Subcutaneous adipose tissue (tissue), 4 donors: ENCODE measurements around the gene JPT2. TPM values are rescaled to one million over a fixed set of nuclear protein-coding genes. Genes with fewer than 3 reads are reported as not detected.

Experiments
- total RNA-seq, 4 donors: library from RNA; depleted of rRNA; stranded (reverse); fragments of >200 nt; gene quantifications; one replicate each; pipeline ENCODE4 v1.1.0, GENCODE V29; 2016
- TF ChIP-seq, protein P1 (sequence below): fragments of 450-650 bp; IDR thresholded peaks from one replicate; pipeline ENCODE4 v1.5.1; 2016; ENCODE audit warnings: low read depth, mild to moderate bottlenecking, control low read depth, antibody characterized with exemption, moderate library complexity

Gene JPT2
- total RNA-seq, 4 donors from 2014 or later: 13.2 to 26.4 (median 16.7) TPM

DNA sequence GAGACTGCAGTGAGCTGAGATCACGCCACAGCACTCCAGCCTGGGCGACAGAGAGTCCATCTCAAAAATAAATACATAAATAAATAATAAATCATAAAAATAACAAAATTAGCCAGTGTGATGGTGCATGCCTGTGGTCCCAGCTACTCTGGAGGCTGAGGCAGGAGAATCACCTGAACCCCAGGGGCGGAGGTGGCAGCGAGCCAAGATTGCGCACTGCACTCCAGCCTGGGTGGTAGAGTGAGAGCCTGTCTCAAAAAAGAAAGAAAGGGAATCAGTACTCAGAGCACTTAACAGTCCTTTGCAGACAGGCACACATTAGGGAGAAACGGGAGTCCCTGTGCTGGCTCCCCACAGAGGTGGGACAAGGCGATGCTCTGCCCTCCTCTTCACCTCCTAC, 53.0 kb downstream of the JPT2 start:
- TF ChIP-seq, protein P1, sequence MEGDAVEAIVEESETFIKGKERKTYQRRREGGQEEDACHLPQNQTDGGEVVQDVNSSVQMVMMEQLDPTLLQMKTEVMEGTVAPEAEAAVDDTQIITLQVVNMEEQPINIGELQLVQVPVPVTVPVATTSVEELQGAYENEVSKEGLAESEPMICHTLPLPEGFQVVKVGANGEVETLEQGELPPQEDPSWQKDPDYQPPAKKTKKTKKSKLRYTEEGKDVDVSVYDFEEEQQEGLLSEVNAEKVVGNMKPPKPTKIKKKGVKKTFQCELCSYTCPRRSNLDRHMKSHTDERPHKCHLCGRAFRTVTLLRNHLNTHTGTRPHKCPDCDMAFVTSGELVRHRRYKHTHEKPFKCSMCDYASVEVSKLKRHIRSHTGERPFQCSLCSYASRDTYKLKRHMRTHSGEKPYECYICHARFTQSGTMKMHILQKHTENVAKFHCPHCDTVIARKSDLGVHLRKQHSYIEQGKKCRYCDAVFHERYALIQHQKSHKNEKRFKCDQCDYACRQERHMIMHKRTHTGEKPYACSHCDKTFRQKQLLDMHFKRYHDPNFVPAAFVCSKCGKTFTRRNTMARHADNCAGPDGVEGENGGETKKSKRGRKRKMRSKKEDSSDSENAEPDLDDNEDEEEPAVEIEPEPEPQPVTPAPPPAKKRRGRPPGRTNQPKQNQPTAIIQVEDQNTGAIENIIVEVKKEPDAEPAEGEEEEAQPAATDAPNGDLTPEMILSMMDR: no peak

DNA sequence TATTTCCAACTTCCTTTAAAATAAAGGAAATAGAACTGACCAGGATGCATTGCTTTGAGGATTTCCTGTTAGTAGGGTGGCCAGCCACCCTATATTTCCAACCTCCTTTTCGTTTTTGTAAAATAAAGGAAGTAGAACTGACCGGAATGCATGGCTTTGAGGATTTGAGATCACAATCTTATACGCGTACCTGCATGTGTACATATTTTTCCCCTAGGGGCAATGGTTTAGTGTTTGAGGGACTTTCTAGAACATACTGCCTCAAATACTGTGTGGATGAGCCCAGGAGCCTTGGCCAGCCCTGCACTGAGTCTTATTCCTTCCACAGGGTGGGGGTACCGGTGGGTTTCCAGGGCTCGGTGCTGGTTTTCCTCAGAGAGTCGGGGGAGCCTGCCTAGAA, 53.5 kb downstream of the JPT2 start:
- TF ChIP-seq, protein P1: no peak

DNA sequence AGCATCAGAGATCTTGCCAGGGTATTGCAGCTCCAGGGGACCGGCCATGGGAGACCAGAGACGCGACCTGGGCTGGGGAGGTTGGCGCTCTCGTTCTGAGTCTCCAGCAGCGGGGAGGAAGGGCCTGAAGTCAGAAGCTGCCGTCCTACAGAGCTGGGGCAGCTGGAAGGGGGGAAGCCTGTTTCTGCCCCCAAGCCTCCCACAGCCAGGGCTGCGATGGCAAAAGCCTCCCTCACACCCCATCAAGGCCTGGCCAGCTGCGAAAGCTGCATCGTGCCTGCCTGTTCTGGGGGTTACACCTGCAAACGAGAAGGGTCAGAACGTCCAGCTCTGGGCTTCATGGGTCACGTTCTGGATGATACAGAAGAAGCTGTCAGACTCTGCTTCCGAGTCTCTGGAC, 54.0 kb downstream of the JPT2 start:
- TF ChIP-seq, protein P1: no peak

DNA sequence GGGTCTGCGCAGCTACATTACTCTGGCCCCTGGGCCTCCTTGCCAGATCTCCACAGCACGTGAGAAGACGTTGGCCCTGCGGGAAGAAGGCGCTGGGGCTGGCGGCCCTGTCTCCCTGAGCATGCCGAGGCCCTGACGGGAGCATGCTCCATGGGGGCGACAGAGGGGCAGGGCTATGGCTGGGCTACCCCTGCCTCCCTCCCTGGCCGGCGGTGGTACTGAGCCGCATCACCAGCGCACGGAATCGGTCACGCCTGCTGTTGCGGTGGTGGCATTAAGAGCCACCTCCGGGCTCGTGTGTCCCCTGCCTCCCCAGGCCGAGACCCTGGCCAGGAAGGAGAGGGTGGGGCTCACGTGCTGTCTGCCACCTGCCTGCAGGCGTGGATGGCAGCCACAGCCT, 56.0 kb downstream of the JPT2 start:
- TF ChIP-seq, protein P1: no peak

DNA sequence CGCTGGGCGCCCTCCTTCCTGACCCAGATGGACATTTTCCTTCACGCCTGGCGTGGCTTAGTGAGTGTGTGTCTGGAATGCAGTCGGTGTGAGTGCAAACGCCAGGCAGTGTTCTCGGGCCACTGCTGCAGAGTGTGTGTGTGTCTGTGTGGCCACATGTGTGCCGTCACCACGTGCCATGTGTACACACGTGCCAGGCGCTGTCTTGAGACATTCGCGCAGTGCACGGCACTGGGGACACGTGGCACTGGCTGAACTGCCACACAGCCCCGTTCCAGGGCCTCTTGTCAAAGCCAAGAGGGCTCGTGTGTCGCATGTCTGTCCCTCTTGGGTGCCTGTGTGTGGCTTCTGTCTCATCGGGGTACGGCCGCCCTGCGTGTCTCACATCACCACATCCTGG, 56.7 kb downstream of the JPT2 start:
- TF ChIP-seq, protein P1: no peak

DNA sequence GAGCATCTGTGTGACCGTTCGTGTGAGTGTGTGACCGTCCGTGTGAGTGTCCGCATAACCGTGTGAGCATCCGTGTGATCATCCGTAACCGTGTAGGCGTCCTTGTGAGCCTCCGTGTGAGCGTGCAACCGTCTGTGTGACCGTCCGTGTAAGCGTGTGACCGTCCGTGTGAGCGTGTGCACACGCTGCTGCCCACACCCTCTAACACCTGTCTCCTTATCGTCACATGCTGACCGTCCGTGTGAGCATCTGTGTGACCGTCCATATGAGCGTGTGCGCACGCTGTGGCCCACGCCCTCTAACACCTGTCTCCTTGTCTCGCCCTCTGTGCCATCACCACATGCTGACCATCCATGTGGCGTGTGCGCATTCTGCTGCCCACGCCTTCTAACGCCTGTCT, 62.2 kb downstream of the JPT2 start:
- TF ChIP-seq, protein P1: no peak

DNA sequence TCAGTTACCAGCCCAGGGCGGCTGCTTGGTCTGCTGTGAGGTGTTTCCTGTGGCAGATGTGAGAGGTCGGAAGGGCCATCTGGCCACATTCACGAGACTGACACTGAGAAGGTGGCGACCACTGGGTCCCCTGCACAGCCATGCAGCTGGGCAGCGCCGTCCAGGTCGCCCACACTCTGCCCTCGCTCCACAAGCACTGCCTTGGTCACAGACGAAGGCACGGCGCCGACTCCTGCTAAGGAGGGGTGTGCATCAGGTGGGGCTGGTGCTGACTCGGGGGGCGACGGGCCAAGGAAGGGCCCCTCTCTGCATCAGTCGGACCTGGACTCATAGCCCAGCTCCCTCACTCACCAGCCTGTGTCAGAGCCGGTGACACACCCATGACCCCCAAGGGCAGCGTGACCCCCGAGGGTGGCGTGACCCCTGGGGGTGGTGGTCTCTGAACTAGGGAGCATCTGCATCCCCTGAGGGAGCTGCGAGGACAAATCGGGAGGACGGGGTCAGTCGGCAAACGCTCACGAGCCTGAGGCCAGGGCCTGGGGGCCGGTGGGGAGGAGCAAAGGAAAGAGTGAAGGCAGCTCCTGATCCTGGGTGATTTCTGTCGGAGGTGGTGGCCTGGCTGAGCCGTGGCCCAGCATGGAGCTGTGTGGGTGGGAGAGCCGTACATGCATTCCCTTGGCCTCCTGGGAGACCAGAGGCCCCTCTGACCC, 62.9 kb downstream of the JPT2 start:
- TF ChIP-seq, protein P1: no peak
